ENCODE data around the gene PRKACA.
"Not testable (repeated sequence)": the region's sequence is repeated elsewhere in the genome, so short reads cannot be mapped to it uniquely, and the experiment has no call there.

The PRKACA gene

GRCh38 chr19:14048443-14049153, 69.0 kb downstream of the PRKACA start:
- H3K4me3 ChIP-seq (ENCODE audit: low read length): no peak overlapping the region
- DNase-seq (ENCODE audit: low read depth): no peak
- peak; percentile 75 for TF ChIP-seq CTCF (conservative IDR thresholded peaks at IDR 0.05; ENCODE audit: low read length)

- not testable (repeated sequence) for H3K4me3 ChIP-seq (ENCODE audit: low read length); DNase-seq (ENCODE audit: low read depth)
Observed at GRCh38 chr19:14047866-14048265, 69.7 kb downstream of the PRKACA start.

- H3K4me3 ChIP-seq (ENCODE audit: low read length): not testable (repeated sequence)
- peak; percentile 79 for DNase-seq (ENCODE audit: low read depth)
- peak; percentile 65 for TF ChIP-seq CTCF (conservative IDR thresholded peaks at IDR 0.05; ENCODE audit: low read length)
Observed at GRCh38 chr19:14042659-14043608, 74.6 kb downstream of the PRKACA start.
